ENCODE measurements around the gene ATP10B. TPM values are rescaled to one million over a fixed set of nuclear protein-coding genes. Genes with fewer than 3 reads are reported as not detected.

Gene ATP10B
- total RNA-seq, 1 experiment from 2014 or later, result not detected

- Histone ChIP-seq H3K36me3 (no peaks in the 10 kb centered on the region), H3K4me3 (no peak overlapping the region), H3K27me3 (0 out of 2 replicates have a peak, but pooled peaks cover 3% of the 10 kb centered on the region), H3K9me3 (no peaks in the 10 kb centered on the region)
- no peak for DNase-seq
These were observed 172.3 kb downstream of the ATP10B start for GRCh38 chr5:160679567-160680309.

- Histone ChIP-seq H3K27me3 (no peaks in the 10 kb centered on the region; the same call in 1 of the 2 replicates), H3K9me3 (no peaks in the 10 kb centered on the region), H3K4me3 (no peak overlapping the region), H3K36me3 (no peaks in the 10 kb centered on the region)
- DNase-seq, result no peak
These were observed 176.0 kb downstream of the ATP10B start for GRCh38 chr5:160675988-160676387.

GRCh38 chr5:160674901-160675300 lies 177.1 kb downstream of the ATP10B start:
- Histone ChIP-seq H3K36me3 (no peaks in the 10 kb centered on the region), H3K27me3 (no peaks in the 10 kb centered on the region; the same call in 1 of the 2 replicates), H3K4me3 (no peak overlapping the region), H3K9me3 (no peaks in the 10 kb centered on the region)
- no peak for DNase-seq

GRCh38 chr5:160672521-160672920 lies 179.5 kb downstream of the ATP10B start:
- Histone ChIP-seq H3K4me3 (no peak overlapping the region), H3K9me3 (no peaks in the 10 kb centered on the region), H3K27me3 (no peaks in the 10 kb centered on the region; the same call in 1 of the 2 replicates), H3K36me3 (no peaks in the 10 kb centered on the region)
- no peak for DNase-seq

- Histone ChIP-seq H3K27me3 (peaks cover 13% of the 10 kb centered on the region), H3K36me3 (no peaks in the 10 kb centered on the region), H3K4me3 (no peak overlapping the region), H3K9me3 (no peaks in the 10 kb centered on the region)
- DNase-seq, result no peak
These were observed 183.7 kb downstream of the ATP10B start for GRCh38 chr5:160668356-160668755.

GRCh38 chr5:160667160-160667559 lies 184.9 kb downstream of the ATP10B start:
- no peaks in the 10 kb centered on the region for H3K9me3 ChIP-seq
- no peak for DNase-seq
- H3K4me3 ChIP-seq, result no peak overlapping the region
- no peaks in the 10 kb centered on the region for H3K36me3 ChIP-seq
- peaks cover 13% of the 10 kb centered on the region for H3K27me3 ChIP-seq

- H3K36me3 ChIP-seq, result no peaks in the 10 kb centered on the region
These were observed 186.6 kb downstream of the ATP10B start for GRCh38 chr5:160665460-160665859.

GRCh38 chr5:160660132-160660531 lies 191.9 kb downstream of the ATP10B start:
- H3K36me3 ChIP-seq, result no peaks in the 10 kb centered on the region
- H3K27me3 ChIP-seq, result peaks cover 2% of the 10 kb centered on the region
- no peak overlapping the region for H3K4me3 ChIP-seq
- DNase-seq, result no peak
- H3K9me3 ChIP-seq, result no peaks in the 10 kb centered on the region

More at GRCh38 chr5:160665460-160665859, 186.6 kb downstream of the ATP10B start:
- Histone ChIP-seq H3K4me3 (no peak overlapping the region), H3K27me3 (peaks cover 13% of the 10 kb centered on the region), H3K9me3 (no peaks in the 10 kb centered on the region)
- DNase-seq, result no peak

GRCh38 chr5:160657622-160658458 lies 194.2 kb downstream of the ATP10B start:
- Histone ChIP-seq H3K36me3 (no peaks in the 10 kb centered on the region), H3K4me3 (no peak overlapping the region), H3K9me3 (no peaks in the 10 kb centered on the region), H3K27me3 (no peaks in the 10 kb centered on the region; the same call in 1 of the 2 replicates)
- no peak for DNase-seq

GRCh38 chr5:160657068-160657507 lies 194.9 kb downstream of the ATP10B start:
- H3K36me3 ChIP-seq, result no peaks in the 10 kb centered on the region
- DNase-seq, result no peak
- H3K27me3 ChIP-seq, result no peaks in the 10 kb centered on the region; the same call in 1 of the 2 replicates
- no peaks in the 10 kb centered on the region for H3K9me3 ChIP-seq
- no peak overlapping the region for H3K4me3 ChIP-seq

GRCh38 chr5:160655717-160656116 lies 196.3 kb downstream of the ATP10B start:
- H3K36me3 ChIP-seq, result no peaks in the 10 kb centered on the region
- H3K27me3 ChIP-seq, result no peaks in the 10 kb centered on the region; the same call in 1 of the 2 replicates
- no peak for DNase-seq
- no peak overlapping the region for H3K4me3 ChIP-seq
- H3K9me3 ChIP-seq, result no peaks in the 10 kb centered on the region

GRCh38 chr5:160651692-160652645 lies 200.0 kb downstream of the ATP10B start:
- H3K4me3 ChIP-seq, result no peak overlapping the region
- no peaks in the 10 kb centered on the region for H3K27me3 ChIP-seq
- H3K36me3 ChIP-seq, result no peaks in the 10 kb centered on the region
- H3K9me3 ChIP-seq, result no peaks in the 10 kb centered on the region
- DNase-seq, result no peak

- Histone ChIP-seq H3K4me3 (no peak overlapping the region), H3K27me3 (no peaks in the 10 kb centered on the region), H3K9me3 (no peaks in the 10 kb centered on the region), H3K36me3 (no peaks in the 10 kb centered on the region)
- peak; percentile 11 for DNase-seq
These were observed 202.7 kb downstream of the ATP10B start for GRCh38 chr5:160649304-160649703.

GRCh38 chr5:160646033-160646432 lies 206.0 kb downstream of the ATP10B start:
- Histone ChIP-seq H3K9me3 (no peaks in the 10 kb centered on the region), H3K4me3 (no peak overlapping the region), H3K27me3 (no peaks in the 10 kb centered on the region), H3K36me3 (no peaks in the 10 kb centered on the region)
- no peak for DNase-seq

- no peak for DNase-seq
- Histone ChIP-seq H3K4me3 (no peak overlapping the region), H3K27me3 (peaks cover 2% of the 10 kb centered on the region; the same call in 1 of the 2 replicates), H3K9me3 (no peaks in the 10 kb centered on the region), H3K36me3 (no peaks in the 10 kb centered on the region)
These were observed 208.3 kb downstream of the ATP10B start for GRCh38 chr5:160643616-160644240.

GRCh38 chr5:160641405-160641804 lies 210.6 kb downstream of the ATP10B start:
- Histone ChIP-seq H3K36me3 (no peaks in the 10 kb centered on the region), H3K27me3 (peaks cover 4% of the 10 kb centered on the region), H3K4me3 (no peak overlapping the region), H3K9me3 (no peaks in the 10 kb centered on the region)
- DNase-seq, result no peak

All from MG63 (cell line).